ENCODE data around the gene CD180.
"Not testable (repeated sequence)": the region's sequence is repeated elsewhere in the genome, so short reads cannot be mapped to it uniquely, and the experiment has no call there.

CD180 gene

DNA sequence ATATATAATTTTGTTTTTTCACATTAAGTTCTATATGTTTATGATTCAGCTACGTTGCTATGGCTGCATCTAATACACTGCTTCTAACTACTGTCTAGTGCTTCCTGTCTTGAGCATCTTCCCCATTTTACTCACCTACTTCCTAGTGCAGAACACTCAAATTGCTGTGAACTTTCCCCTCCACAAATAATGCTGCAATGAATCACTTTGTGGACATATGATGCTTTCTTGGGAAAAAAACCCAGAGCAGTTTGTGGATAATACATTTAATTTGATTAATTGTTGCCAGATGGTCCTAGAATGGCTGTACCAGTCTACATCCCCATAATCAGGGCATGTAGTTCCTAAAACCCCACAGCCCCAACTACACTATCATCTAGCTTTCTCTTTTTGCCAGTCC lies 18.5 kb downstream of the CD180 start:
- TF ChIP-seq, protein P1, sequence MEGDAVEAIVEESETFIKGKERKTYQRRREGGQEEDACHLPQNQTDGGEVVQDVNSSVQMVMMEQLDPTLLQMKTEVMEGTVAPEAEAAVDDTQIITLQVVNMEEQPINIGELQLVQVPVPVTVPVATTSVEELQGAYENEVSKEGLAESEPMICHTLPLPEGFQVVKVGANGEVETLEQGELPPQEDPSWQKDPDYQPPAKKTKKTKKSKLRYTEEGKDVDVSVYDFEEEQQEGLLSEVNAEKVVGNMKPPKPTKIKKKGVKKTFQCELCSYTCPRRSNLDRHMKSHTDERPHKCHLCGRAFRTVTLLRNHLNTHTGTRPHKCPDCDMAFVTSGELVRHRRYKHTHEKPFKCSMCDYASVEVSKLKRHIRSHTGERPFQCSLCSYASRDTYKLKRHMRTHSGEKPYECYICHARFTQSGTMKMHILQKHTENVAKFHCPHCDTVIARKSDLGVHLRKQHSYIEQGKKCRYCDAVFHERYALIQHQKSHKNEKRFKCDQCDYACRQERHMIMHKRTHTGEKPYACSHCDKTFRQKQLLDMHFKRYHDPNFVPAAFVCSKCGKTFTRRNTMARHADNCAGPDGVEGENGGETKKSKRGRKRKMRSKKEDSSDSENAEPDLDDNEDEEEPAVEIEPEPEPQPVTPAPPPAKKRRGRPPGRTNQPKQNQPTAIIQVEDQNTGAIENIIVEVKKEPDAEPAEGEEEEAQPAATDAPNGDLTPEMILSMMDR (IDR thresholded peaks at IDR 0.05; ENCODE audit: low read depth, low read length, poor library complexity, severe bottlenecking): no peak
- TF ChIP-seq EZH2phosphoT487 (IDR thresholded peaks at IDR 0.05; ENCODE audit: borderline replicate concordance, low read length): no peak
- Histone ChIP-seq H3K4me3 (ENCODE audit: low read length) (no peak overlapping the region), H3K79me2 (ENCODE audit: control insufficient read depth, low read length) (peaks cover 22% of the 10 kb centered on the region), H3K9me3 (ENCODE audit: control insufficient read depth, insufficient read depth, low read length) (peaks cover 29% of the 10 kb centered on the region), H3K36me3 (ENCODE audit: control insufficient read depth, low read length) (peaks cover 58% of the 10 kb centered on the region), H3F3A (ENCODE audit: control insufficient read depth, insufficient read depth) (0 out of 2 replicates have a peak, but pooled peaks cover 3% of the 10 kb centered on the region), H3K9me2 (replicated peaks; ENCODE audit: control insufficient read depth, low read length) (no peaks in the 10 kb centered on the region), H3K27ac (ENCODE audit: low read depth, low read length) (no peak overlapping the region), H3K27me3 (ENCODE audit: control insufficient read depth, low read length) (no peaks in the 10 kb centered on the region), H3K4me1 (ENCODE audit: control insufficient read depth, low read length) (peaks cover 8% of the 10 kb centered on the region; the same call in 1 of the 2 replicates), H4K20me1 (ENCODE audit: control insufficient read depth, insufficient read depth, low read depth, low read length) (no peaks in the 10 kb centered on the region), H3K4me2 (ENCODE audit: low read length) (no peak overlapping the region)

DNA sequence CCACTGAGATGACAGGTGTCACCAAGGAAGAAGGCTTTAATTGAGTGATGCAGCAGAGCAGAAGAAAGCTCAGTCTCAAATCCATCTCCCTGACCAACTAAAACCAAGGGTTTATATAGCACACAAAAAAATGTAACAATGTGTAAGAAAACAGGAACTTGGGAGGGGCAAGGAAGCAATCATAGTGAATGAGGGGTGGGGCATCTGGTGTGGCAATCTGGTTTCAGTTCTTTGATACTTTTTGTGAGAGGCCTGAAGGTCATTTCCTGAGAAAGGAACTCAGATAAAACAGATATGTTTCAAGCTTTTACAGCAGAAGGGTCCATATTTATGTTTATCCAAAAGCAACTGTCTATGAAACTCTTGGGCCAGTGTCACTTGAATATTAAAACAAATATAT lies 19.7 kb downstream of the CD180 start:
- H3K36me3 ChIP-seq (ENCODE audit: control insufficient read depth, low read length): peaks cover 46% of the 10 kb centered on the region
- no peak overlapping the region for H3K4me2 ChIP-seq (ENCODE audit: low read length)
- H3K9me2 ChIP-seq (replicated peaks; ENCODE audit: control insufficient read depth, low read length): no peaks in the 10 kb centered on the region
- peaks cover 13% of the 10 kb centered on the region for H3K79me2 ChIP-seq (ENCODE audit: control insufficient read depth, low read length)
- 0 out of 2 replicates have a peak, but pooled peaks cover 3% of the 10 kb centered on the region for H3F3A ChIP-seq (ENCODE audit: control insufficient read depth, insufficient read depth)
- peaks cover 29% of the 10 kb centered on the region for H3K9me3 ChIP-seq (ENCODE audit: control insufficient read depth, insufficient read depth, low read length)
- no peaks in the 10 kb centered on the region for H3K27me3 ChIP-seq (ENCODE audit: control insufficient read depth, low read length)
- H3K27ac ChIP-seq (ENCODE audit: low read depth, low read length): no peak overlapping the region
- H3K4me1 ChIP-seq (ENCODE audit: control insufficient read depth, low read length): peaks cover 8% of the 10 kb centered on the region; the same call in 1 of the 2 replicates
- no peaks in the 10 kb centered on the region for H4K20me1 ChIP-seq (ENCODE audit: control insufficient read depth, insufficient read depth, low read depth, low read length)
- no peak overlapping the region for H3K4me3 ChIP-seq (ENCODE audit: low read length)
- no peak for TF ChIP-seq EZH2phosphoT487 (IDR thresholded peaks at IDR 0.05; ENCODE audit: borderline replicate concordance, low read length)
- TF ChIP-seq, protein P1 (IDR thresholded peaks at IDR 0.05; ENCODE audit: low read depth, low read length, poor library complexity, severe bottlenecking): no peak

DNA sequence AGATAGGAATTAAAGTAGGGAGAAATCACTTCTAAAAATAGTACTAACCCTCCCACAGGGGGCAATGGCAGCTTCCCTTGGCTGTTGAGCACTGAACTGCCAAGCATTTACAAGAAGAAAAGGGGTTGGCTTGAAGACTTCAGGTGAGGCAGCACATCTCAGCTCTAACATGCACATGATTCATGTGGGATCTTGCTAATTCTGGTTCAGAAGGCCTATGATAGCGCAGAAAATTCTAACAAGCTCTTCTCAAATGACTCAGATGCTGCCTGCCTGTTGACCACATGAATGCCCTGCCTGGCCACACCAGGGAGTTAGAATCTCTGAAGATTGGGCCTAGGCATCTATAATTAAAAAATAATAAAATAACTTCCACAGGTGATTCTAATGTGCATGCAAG lies 22.6 kb downstream of the CD180 start:
- TF ChIP-seq EZH2phosphoT487 (IDR thresholded peaks at IDR 0.05; ENCODE audit: borderline replicate concordance, low read length): no peak
- TF ChIP-seq, protein P1 (IDR thresholded peaks at IDR 0.05; ENCODE audit: low read depth, low read length, poor library complexity, severe bottlenecking): no peak
- Histone ChIP-seq H3K4me1 (ENCODE audit: control insufficient read depth, low read length) (peaks cover 8% of the 10 kb centered on the region; the same call in 1 of the 2 replicates), H3K27me3 (ENCODE audit: control insufficient read depth, low read length) (no peaks in the 10 kb centered on the region), H3K4me3 (ENCODE audit: low read length) (no peak overlapping the region), H3K27ac (ENCODE audit: low read depth, low read length) (no peak overlapping the region), H3F3A (ENCODE audit: control insufficient read depth, insufficient read depth) (0 out of 2 replicates have a peak, but pooled peaks cover 3% of the 10 kb centered on the region), H3K79me2 (ENCODE audit: control insufficient read depth, low read length) (no peaks in the 10 kb centered on the region), H4K20me1 (ENCODE audit: control insufficient read depth, insufficient read depth, low read depth, low read length) (no peaks in the 10 kb centered on the region), H3K9me2 (replicated peaks; ENCODE audit: control insufficient read depth, low read length) (no peaks in the 10 kb centered on the region), H3K36me3 (ENCODE audit: control insufficient read depth, low read length) (peaks cover 20% of the 10 kb centered on the region), H3K9me3 (ENCODE audit: control insufficient read depth, insufficient read depth, low read length) (peaks cover 21% of the 10 kb centered on the region), H3K4me2 (ENCODE audit: low read length) (no peak overlapping the region)

DNA sequence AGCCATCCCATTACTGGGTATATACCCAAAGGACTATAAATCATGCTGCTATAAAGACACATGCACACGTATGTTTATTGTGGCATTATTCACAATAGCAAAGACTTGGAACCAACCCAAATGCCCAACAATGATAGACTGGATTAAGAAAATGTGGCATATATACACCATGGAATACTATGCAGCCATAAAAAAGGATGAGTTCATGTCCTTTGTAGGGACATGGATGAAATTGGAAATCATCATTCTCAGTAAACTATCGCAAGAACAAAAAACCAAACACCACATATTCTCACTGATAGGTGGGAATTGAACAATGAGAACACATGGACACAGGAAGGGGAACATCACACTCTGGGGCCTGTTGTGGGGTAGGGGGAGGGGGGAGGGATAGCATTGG lies 23.2 kb downstream of the CD180 start:
- not testable (repeated sequence) for H3K4me3 ChIP-seq (ENCODE audit: low read length); H3K4me1 ChIP-seq (ENCODE audit: control insufficient read depth, low read length); H4K20me1 ChIP-seq (ENCODE audit: control insufficient read depth, insufficient read depth, low read depth, low read length); H3F3A ChIP-seq (ENCODE audit: control insufficient read depth, insufficient read depth); H3K9me2 ChIP-seq (replicated peaks; ENCODE audit: control insufficient read depth, low read length); H3K79me2 ChIP-seq (ENCODE audit: control insufficient read depth, low read length); H3K27ac ChIP-seq (ENCODE audit: low read depth, low read length); H3K4me2 ChIP-seq (ENCODE audit: low read length); H3K27me3 ChIP-seq (ENCODE audit: control insufficient read depth, low read length)
- peaks cover 15% of the 10 kb centered on the region for H3K9me3 ChIP-seq (ENCODE audit: control insufficient read depth, insufficient read depth, low read length)
- H3K36me3 ChIP-seq (ENCODE audit: control insufficient read depth, low read length): peaks cover 14% of the 10 kb centered on the region

Measured in DOHH2 (cell line).